ENCODE data around the gene SLC35B1.
"Not testable (repeated sequence)": the region's sequence is repeated elsewhere in the genome, so short reads cannot be mapped to it uniquely, and the experiment has no call there.

SLC35B1 gene

DNA sequence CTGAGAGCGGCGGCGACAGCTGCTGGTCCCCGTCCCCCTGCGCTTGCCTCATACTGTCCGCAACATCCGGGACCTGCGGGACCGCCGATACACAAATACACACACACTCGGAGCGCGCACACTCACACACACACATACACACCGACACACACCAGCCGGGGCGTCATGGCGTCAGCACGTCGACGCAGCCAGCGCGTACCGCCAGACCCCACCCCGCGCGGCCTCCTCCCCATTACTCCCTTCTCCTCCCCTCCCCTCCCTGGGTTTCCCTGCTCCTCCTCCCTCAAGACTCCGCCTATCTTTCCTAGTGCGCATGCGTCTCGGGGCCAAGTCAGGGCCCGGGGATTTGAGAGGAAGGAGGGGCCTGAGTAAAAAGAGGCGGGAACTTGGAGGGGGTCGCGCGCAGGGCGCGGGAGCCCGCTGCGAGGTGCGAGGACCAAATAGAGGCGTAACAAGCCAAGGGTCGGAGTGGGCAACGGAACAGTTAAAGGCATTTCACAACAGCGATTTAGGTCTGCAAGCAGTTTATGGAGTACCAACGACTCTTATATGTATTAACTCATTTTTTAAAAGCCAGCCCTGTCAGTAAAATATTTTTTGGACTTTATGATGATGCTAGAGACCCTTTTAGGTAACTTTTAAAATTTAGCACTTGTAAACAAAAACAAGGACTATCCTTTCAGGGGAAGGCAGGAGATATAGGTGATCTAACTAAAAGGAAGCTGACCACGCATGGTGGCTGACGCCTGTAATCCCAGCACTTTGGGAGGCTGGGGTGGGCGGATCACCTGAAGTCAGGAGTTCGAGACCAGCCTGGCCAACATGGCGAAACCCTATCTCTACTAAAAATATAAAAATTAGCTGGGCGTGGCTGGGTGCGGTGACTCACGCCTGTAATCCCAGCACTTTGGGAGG is 29.6 kb downstream of the SLC35B1 start, which contains the start of gene SPOP:
Gene SPOP (minus strand): TSS at position 165 of the 915 bp plus-strand sequence. CDS start 55,287 bp downstream, outside the sequence.
- DNase-seq (ENCODE audit: extremely low spot score), result peak; percentile 98
- ChIA-PET POLR2A (interaction anchor here (0.5 to 0.8 kb wide), 2 partner anchors 35 to 129 kb away, joined by 3 to 7 read pairs; no protein-coding TSS in a partner anchor), CTCF (interaction anchor here (0.8 to 40.4 kb wide), 7 partner anchors 8 to 108 kb away, joined by 3 to 880 read pairs (median 4); partner anchors contain the start of gene NXPH3)
- TF ChIP-seq CTCF (IDR thresholded peaks at IDR 0.05; ENCODE audit: control extremely low read depth, extremely low read depth, low read depth, missing control alignments), result no peak

- no peak for TF ChIP-seq CTCF (IDR thresholded peaks at IDR 0.05; ENCODE audit: control extremely low read depth, extremely low read depth, low read depth, missing control alignments)
- POLR2A ChIA-PET, result interaction anchor here (0.5 to 0.8 kb wide), 14 partner anchors 34 to 1591 kb away, joined by 3 to 13 read pairs (median 5); partner anchors contain the start of genes FAM117A and KAT7
- DNase-seq (ENCODE audit: extremely low spot score), result peak; percentile 95
- CTCF ChIA-PET, result interaction anchor here (0.5 to 1.0 kb wide), 5 partner anchors 9 to 107 kb away, joined by 3 to 4 read pairs (median 3); no protein-coding TSS in a partner anchor
Measured at GRCh38 chr17:49677134-49677932, 30.4 kb downstream of the SLC35B1 start.

GRCh38 chr17:49676276-49676868 is 31.4 kb downstream of the SLC35B1 start:
- CTCF ChIA-PET, result interaction anchor here (0.9 to 2.5 kb wide), 4 partner anchors 15 to 106 kb away, joined by 4 to 11 read pairs (median 5); partner anchors contain the start of gene SLC35B1
- no peak for TF ChIP-seq CTCF (IDR thresholded peaks at IDR 0.05; ENCODE audit: control extremely low read depth, extremely low read depth, low read depth, missing control alignments)
- DNase-seq (ENCODE audit: extremely low spot score), result peak; percentile 85
- POLR2A ChIA-PET, result interaction anchor here (0.7 kb wide), 1 partner anchor 606 kb away, joined by 3 read pairs; no protein-coding TSS in a partner anchor

DNA sequence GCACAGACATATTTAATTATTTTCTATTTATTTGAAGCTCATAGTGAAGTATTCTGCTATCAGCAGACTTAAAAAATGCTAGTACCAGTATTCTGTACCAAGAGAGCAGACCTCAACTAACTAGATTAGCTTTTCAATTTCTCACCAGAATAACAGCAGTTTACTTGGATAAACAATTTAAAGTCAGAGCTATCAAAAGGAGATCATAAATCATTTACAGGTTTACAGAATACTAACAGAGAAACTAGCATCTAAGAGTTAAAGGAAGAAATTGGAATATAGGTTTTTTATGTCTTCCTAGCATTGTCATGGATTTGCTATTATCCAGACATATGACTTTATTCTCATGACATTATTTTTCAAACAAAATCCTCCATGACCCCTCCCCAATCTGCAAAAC is 33.3 kb downstream of the SLC35B1 start:
- no peak for TF ChIP-seq CTCF (IDR thresholded peaks at IDR 0.05; ENCODE audit: control extremely low read depth, extremely low read depth, low read depth, missing control alignments)
- POLR2A ChIA-PET, result no interaction called here

DNA sequence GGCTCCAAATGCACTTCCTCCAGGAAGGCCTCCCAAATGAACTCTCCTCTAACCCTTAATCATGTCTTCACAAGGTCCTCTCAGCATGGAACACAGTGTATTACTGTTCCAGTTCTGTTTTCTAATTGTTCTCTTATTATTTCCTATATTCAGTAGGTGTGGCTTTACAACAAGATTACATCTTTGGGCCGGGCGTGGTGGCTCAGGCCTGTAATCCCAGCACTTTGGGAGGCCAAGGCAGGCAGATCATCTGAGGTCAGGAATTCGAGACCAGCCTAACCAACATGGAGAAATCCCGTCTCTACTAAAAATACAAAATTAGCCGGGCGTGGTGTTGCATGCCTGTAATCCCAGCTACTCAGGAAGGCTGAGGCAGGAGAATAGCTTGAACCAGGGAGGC is 34.1 kb downstream of the SLC35B1 start:
- DNase-seq (ENCODE audit: extremely low spot score); POLR2A ChIA-PET: not testable (repeated sequence)
- CTCF ChIA-PET, result interaction anchor here (1.0 to 2.5 kb wide), 5 partner anchors 12 to 238 kb away, joined by 3 to 11 read pairs (median 4); no protein-coding TSS in a partner anchor

More for the DNA sequence above, 33.3 kb downstream of the SLC35B1 start:
- CTCF ChIA-PET, result interaction anchor here (0.7 to 2.5 kb wide), 10 partner anchors 13 to 239 kb away, joined by 3 to 11 read pairs (median 4); partner anchors contain the start of gene SLC35B1
- DNase-seq (ENCODE audit: extremely low spot score), result no peak

DNA sequence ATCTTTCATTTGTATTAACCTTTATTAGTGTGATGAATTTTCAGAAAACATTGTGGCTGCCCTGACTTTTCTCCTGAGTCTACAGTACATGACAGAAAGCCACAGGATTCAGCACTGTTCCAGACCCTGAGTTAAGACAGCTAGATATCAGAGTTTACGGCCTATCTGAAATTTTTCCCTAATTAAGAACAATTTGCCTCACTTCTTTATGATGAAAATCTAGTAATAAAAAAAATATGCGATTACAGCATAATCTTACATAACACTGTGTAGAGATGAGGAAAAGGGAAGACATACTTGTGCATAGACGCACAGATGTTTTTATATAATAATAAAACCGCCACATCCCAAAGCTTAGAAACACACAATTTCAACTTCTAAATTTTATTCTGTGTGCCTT is 37.1 kb downstream of the SLC35B1 start:
- no peak for DNase-seq (ENCODE audit: extremely low spot score)
- no peak for TF ChIP-seq CTCF (IDR thresholded peaks at IDR 0.05; ENCODE audit: control extremely low read depth, extremely low read depth, low read depth, missing control alignments)
- CTCF ChIA-PET, result interaction anchor here (1.0 to 1.5 kb wide), 8 partner anchors 8 to 101 kb away, joined by 3 to 6 read pairs (median 4); no protein-coding TSS in a partner anchor
- POLR2A ChIA-PET, result no interaction called here
